LHCN-M2 (cell line): Measurements from ENCODE around the gene HARS1. TPM values are rescaled to one million over a fixed set of nuclear protein-coding genes. Genes with fewer than 3 reads are reported as not detected.
"Not testable (repeated sequence)": the region's sequence is repeated elsewhere in the genome, so short reads cannot be mapped to it uniquely, and the experiment has no call there.

ENCODE experiments used
- DNase-seq: peaks from one replicate; pipeline ENCODE4 v3.0.0-alpha.2; 2012; ENCODE audit warnings: low read depth
- total RNA-seq: library from RNA; depleted of rRNA; stranded (reverse); fragments of >200 nt; gene quantifications from 2 replicates; pipeline ENCODE4 v1.2.3, GENCODE V29; 2014

The HARS1 gene
- total RNA-seq, 1 experiment from 2014 or later, result 98.9 TPM

DNA sequence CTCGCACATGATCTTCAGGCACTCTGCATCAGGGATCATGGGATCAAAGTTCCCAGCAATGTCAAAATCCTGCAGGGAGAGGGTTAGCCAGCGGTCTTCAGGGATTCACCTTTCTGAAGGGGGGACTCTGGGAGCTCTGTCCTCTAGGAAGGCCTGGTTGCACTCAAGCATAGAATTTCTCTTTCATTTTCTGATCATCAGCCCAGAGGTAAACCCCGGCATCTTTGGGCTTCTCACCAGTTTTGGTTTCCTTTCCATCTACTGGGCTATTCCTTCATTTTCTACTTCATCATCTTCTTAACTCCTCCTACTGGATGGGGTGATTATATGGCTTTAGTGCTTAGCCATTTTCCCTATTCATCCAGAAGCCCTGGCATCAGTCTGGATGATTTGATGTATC, 13.2 kb downstream of the HARS1 start:
- DNase-seq, result no peak

DNA sequence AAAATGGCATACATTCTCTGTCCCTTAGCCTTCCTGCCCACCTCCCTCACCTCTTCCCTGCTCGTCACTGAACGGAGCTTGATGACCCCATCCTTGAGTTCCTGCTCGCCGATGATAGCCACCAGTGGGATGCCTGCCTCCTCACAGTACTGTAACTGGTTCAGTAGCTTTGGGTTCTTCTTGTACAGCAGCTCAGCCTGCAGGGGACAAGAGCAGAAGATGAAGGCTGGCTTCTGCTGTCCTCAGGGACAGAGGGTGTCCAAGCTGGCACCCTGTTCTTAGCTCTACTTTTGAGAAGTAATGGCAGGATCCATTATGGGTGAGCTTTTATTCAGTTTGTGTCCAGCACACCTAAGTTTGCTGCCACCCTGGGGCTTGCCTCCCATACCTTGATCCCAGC, 16.5 kb downstream of the HARS1 start:
- DNase-seq, result no peak

DNA sequence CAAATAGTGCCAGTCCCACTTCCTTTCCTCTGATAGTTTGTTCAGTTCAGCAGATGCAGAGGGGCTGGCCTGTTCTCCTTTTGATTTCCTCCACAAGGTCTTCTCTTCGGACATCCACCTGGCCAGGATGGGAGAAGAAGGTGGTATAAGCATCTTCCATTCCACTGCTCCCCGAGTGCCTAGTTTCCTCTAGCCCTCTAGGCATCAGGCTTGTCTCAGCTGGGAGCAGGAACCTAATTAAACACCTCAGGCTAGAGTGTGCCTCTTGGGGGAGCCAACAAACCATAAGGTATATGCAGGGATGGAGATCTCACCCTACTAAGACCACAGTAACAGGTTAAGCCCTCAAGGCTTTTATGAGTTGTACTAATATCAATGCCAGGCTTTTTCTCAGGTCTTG, 17.0 kb downstream of the HARS1 start:
- no peak for DNase-seq

DNA sequence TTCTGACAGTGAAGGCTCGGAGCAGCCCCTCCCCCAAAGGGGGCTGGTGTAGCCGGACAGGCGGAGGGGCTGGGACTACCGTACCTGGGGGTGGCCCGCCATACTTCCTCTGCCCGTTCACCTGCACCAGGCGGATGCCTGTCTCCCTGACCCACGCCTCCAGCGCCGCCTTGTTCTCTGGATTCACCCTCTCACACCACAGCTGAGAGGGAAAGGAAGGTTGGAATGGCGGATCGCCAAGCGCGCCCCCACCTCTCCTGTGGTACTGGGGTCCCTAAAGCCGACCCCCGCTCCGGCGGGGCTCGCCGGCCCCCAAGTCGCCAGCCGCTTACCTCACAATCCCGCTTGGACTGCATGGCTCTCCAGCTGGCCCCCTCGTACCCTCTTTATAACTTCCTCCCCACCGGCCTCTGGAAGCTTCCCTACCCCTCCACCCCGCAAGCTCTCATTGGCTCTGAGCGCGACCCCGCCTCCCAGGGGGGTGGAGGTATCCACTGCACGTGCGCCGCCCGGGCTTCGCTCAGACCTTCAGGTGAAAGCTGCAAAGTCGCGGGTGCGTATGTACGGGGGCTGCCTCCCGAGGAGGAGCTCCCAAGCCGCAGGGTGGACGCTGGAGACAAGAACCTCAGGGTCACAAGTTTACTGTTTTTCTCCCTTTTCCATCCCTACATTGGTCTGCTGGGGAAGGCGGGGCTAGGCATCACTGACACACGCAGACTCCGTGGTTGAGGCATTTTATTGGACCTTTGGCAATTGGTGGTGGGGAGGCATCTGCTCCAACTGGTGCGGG, 17.8 kb downstream of the HARS1 start, which contains the start of gene DND1:
Gene DND1 (minus strand): TSS at position 390 of the 790 bp plus-strand sequence. CDS start 34 bp downstream, at position 356.
- DNase-seq, result no peak

DNA sequence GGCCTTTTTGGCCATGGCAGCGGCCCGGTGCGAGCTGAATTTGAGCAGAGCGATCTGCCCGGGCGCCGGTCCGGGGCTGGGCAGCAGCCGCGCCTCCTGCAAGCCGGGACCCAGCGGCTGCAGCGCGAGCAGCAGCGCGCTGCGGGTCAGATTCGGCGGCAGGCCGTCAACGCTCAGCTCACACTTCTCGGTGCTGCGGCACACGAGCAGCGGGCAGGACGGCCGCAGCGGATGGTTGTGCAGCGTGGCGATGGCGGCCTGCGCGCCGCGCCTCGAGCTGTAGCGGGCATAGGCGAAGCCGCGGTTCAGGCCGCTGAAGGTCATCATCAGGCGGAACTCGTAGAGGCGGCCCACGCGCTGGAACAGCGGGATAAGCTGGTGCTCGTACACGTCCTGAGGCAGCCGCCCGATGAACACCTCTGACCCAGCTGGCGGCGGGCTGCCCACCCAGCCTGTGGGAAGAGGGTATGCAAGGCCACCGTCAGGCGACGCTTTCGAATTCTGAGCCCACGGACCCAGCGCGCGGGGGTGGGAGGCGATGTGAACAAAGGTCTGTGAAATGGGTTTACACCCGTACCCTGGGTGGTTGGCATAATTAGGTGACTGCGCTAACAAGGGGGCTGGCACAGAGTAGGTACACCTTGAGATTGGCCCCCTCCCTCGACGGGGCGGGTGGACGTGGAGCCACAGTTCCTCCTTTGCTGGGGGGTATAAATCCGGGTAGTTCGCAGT, 18.5 kb downstream of the HARS1 start:
- DNase-seq, result no peak

DNA sequence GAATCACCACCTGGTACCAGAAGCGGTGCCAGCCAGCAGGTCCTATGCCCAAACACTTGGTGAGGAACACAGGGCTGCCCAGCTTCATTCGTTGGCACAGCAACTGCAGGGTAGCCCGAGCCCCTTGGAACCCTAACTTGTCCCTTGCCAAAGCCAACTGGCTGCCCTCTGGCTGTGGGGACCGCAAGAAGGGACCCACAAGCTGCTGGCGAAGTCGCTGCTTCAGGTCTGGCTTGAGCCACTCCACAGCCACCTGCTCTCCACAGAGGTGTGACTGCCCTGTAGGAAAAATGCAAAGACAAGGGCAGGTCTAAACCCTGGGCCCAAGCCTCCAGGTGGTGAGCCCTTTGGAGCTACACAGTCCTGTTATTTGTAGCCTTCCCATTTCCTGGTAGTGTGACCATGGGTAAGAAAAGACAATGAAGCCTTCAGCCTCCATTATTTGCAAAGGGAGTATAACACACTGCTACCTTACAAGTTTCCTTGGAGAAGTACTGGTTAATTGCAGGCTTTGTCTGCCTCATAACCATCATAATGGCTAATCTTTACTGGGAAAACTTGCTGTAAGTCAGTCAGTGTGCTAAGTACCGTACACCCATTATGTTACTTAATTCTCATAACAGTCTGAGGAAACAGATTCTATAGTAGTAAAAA, 19.6 kb downstream of the HARS1 start:
- DNase-seq, result no peak

DNA sequence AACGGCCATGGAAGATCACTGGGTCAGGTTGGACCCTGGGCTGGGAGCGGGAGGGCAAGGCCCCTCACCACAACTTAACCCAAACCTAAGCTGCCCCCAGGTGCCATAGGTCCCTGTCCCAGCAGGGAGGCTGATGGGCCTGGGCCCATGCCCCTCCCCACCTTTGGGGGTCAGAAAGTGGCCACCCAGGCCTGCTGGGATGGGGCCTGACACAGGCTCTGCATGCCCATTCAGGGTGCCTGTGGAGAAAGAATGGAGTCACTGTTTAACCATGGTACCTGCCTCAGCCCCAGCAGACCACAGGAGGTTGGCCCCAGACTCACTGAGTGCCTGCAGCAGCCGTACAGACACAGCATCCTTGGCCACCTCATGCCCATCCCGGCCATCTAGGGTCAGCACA, 20.1 kb downstream of the HARS1 start:
- not testable (repeated sequence) for DNase-seq

DNA sequence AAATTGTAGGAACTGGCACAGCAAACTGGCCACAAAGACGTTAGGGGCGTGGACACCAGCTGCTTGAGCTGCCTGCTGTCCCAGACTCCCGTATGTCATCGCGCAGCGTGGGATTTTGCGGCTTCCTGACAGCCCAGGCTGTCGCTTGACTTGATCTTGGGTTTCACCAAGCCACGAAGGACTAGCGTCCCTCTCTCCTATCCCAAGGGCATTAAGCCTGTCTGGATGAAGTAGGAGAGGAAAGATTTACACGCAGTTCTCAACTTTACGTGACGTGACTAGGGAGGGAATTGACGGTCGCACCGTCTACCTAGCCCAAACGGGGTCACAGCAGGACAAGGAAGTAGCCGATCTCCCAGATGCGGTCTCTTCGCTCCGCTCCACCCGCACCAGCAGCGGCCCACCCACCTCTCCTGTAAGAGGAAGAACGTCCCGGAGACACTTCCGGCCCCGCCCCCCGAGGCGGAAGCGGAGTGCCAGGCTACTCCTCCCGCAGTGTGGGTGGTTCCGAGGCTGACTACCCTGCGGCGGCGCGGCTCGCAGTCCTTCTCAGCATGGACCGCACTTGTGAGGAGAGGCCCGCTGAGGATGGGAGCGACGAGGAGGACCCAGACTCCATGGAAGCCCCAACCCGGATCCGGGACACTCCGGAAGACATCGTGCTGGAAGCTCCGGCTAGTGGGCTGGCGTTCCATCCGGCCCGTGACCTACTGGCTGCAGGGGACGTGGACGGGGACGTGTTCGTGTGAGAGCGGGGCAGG, 26.6 kb downstream of the HARS1 start, which contains the start of gene WDR55:
Gene WDR55 (plus strand): TSS at position 546 of the 761 bp plus-strand sequence. CDS start 9 bp downstream, at position 555.
- DNase-seq, result peak; percentile 91

DNA sequence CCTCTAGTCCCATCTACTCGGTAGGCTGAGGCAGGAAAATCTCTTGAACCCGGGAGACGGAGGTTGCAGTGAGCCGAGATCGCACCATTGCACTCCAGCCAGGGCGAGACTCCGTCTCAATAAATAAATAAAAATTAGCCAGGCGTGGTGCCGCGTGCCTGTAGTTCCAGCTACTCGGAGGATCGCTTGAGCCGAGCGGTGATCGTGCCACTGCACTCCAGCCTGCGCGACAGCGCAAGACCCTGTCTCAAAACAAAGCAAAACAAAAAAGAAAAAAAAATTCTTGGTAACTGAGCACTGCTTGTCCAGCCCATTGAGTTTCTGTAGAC, 27.2 kb downstream of the HARS1 start:
- DNase-seq, result no peak

DNA sequence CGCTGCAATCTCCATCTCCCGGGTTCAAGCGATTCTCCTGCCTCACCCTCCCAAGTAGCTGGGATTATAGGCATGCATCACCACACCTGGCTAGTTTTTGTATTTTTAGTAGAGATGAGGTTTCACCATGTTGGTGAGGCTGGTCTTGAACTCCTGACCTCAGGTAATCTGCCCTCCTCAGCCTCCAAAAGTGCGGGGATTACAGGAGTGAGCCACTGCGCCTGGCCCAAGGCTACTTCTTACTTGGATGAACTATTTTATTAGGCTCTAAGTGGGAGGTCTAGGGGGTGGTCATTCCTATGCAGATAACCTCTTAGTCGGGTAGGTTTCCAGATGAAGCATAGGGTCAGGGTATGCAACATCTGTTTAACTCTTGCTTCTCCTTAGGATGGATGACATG, 30.8 kb downstream of the HARS1 start:
- DNase-seq, result not testable (repeated sequence)

DNA sequence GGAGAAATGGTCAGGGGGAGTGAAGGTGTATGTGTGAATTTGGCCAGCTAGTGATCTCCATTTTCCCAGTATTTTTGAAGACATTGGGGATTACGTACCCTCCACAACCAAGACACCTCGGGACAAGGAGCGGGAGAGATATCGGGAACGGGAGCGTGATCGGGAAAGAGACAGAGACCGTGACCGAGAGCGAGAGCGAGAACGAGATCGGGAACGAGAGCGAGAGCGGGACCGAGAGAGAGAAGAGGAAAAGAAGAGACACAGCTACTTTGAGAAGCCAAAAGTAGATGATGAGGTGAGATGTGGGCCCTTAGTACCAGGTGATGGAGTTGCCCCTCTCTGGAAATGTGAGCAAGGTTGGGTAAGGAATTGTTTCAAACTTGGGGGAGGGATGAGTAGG, 32.3 kb downstream of the HARS1 start:
- DNase-seq, result no peak

DNA sequence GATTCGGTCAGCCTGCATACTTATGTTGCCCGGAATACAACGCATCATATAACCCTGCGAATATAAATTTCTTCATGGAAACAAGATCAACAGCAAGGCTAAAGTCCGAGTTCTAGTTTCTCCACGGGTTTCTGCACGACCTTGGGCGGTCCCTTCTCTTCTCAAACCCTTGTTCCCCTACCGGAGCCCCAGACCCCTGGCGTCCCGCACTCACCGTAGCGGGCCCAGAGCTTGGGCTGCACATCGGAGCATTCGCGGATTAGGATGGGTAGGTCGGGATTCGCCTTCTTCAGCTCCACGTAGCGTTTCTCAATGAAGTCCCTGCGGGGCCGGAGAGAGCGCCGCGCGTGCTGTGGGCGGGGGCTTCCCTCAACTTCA, 44.1 kb downstream of the HARS1 start:
- DNase-seq, result no peak

DNA sequence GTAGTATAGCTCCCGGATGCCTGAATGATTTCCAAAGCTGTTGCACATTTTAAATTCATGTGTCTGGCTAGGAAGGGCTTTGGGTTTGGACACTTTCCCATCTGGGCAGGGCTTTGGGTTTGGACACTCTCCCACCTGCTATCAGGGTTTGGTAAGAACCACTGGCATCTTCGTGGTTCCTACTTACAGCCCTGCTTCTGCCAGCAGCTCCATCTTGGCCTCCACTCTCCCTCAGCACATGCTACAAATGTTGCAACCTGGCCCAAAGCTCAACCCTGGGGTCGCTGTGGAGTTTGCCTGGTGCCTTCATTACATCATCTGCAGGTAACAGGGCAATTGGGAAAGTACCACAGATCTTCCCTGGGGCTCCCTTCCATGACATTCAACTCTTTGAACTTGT, 48.5 kb downstream of the HARS1 start:
- peak; percentile 52 for DNase-seq

DNA sequence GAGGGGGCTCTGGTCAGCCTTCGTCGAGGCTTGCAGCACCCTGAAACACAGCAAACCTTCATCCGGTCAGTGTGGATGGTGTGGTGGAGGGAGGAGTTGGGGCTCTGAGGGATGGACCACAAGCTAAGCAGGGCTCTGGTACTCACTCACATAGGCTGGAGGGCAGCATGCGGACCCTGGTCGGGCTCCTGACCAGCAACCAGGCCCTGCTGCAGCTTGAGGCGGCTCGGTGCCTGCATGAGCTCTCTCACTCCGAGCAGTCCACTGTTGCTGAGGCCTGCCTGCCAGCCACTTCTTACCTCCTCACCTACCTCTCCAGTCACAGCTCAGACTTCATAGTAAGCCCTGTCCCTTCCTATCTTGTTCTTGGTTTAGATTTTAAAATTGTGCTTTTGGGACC, 49.5 kb downstream of the HARS1 start:
- DNase-seq, result no peak

DNA sequence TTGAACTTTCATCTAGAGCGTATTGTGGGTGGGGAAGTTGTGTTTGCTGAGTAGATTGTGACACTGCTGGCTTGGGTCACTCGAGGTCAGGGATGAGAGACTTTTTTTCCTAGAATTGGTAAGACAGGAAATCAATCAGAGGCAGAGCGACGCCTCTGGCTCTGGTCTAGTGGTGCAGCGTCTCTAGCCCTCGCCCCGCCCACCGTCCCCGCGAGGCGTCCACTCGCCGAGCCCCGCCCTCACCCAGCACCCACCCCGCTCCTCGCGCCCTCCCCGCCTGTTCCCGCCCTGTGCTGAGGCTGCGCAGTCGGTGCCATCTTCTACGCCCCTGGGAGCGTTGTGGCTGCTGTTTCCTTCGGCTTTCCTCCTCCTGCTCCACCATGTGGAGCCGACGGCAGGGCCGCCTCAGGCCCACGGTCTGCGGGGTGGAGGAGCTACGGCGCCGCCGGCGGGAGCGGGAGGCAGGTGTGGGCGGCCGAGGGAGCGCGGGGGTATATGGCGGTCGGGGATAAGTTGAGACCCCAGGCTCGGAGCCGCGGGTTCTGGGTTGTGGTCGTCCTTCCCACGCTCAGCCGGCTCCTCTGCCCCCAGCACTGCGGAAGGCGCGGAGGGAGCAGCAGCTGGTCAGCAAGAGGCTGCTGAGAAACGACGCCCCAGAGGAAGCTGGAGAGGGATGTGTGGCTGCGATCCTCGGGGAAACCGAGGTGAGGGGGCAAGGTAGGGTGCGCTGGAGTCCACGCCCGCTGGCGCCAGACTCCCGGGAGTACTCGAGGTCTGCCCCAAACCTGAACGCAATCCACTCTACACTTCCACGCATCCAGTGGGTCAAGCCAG, 51.8 kb downstream of the HARS1 start, which contains the start of gene TMCO6:
Gene TMCO6 (plus strand): TSS at position 304 of the 834 bp plus-strand sequence. CDS start 77 bp downstream, at position 381.
- DNase-seq, result peak; percentile 97

DNA sequence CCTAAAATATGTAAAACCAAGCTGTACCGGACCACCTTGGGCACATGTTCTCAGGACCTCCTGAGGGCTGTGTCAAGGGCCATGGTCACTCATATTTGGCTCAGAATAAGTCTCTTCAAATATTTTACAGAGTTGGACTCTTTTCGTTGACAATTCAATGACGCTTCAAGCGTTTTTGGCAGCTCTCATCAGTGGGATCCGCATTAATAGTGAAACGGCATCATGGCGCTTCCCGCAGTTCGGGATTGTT, 52.3 kb downstream of the HARS1 start:
- DNase-seq, result not testable (repeated sequence)

DNA sequence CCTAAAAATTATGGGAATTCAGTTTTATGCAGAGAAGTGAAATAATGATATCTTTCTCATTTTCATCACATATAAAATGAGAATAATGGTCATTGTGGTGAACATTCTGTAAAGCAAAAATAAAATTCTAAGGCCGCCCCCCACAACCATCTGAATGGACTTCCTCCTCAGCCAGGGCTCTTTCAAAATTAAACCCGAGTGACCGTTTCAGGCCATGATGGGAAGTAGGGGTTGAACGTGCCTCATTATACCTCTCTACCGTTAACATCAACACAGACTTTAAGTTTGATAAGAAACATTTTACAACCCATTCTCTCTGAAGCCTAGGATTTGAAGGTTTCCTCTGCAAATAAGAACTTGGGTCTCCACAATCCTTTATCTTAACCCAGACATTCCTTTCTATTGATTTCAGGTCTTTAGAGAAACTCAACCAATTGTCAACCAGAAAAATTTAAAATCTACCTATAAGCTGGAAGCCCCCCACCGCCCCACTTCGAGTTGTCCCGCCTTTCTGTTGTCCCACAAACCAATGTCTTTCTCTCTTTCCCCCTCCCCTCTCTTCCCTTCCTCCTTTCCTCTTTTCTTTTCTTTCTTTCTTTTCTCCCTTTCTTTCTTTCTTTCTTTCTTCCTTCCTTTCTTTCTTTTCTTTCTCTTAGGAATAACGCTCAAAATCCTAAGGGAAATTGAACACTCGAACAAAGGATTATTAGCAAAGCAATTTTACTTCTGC, 53.6 kb downstream of the HARS1 start:
- no peak for DNase-seq

DNA sequence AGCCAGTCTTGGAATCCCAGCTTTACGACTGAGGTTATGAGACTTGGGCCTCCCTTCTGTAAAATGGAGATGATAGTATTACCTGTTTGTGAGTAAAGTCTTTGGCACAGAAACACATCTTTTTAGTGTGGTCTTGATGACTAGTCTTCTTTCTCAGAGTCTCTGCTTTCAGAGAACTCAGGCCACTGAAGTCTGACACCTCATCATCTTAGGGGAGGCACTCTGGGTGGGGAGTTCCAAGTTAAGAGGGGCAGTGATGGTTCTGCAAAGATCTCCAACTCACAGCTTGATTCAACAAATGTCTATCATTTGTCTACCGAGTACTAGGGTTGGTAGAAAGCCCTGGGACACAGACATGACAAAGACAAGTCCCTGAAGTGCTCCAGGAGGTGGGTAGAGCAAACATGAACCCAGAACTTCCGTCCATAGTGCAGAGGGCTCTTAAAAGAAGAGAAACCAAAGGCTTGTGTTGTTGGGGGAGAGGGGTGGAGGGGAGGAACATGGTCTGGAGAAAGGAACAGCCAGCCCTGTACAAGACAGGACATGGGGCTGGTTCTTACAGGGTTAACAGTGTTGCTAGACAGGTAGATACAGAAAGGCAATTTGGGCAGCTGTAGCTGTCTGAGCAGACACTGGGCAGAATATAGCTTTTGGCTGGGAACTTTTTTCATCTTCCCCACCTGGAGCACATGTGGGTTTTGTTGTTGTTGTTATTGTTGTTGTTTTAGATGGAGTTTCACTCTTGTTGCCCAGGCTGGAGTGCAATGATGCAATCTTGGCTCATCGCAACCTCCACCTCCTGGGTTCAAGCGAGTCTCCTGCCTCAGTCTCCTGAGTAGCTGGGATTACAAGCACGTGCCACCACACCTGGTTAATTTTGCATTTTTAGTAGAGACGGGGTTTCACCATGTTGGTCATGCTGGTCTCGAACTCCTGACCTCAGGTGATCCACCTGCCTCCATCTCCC, 55.6 kb downstream of the HARS1 start:
- DNase-seq, result no peak

DNA sequence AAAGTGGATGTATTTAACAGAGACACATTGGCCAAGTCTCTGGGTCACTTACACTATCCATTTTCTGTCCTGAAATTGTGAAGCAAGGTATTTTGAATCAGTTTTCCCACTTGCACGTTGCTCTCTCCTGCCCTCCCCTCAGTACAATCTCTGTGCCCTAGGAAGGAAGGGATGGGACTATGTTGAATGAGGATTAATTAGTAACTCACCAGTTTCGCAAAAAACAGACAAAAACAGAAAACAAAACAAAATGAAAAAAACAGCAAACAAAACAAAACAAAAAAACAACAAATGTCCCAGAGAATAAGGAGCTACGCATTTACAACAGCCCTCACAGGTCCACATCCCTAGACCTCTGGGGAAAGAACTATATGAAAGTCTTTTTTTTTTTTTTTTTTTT, 57.1 kb downstream of the HARS1 start:
- DNase-seq, result no peak
